B cell (primary cell): Measurements from ENCODE around the gene TGFA. TPM values are rescaled to one million over a fixed set of nuclear protein-coding genes. Genes with fewer than 3 reads are reported as not detected.

Experiments used
- ATAC-seq: fragments of 200-7000 bp; cut with Tn5 transposase; one replicate; pipeline ENCODE4 v1.10.0; 2021; ENCODE audit warnings: low read depth, mild to moderate bottlenecking, moderate number of reproducible peaks, moderate library complexity
- CTCF ChIA-PET: fragments of 350-600 bp; sonication (Branson Sonifier 250); formaldehyde crosslinking; loops from one replicate; lab custom pipeline; 2021; ENCODE audit warnings: antibody characterized with exemption, inconsistent platforms; lab: Charles Lee
- POLR2A ChIA-PET: fragments of 350-600 bp; sonication (Branson Sonifier 250); formaldehyde crosslinking; loops from one replicate; lab custom pipeline; 2021; ENCODE audit warnings: antibody characterized with exemption; lab: Charles Lee
- DNase-seq: peaks from one replicate; pipeline ENCODE4 v3.0.0; 2013
- H2AFZ ChIP-seq: 2 replicates; pipeline ENCODE4 v1.6.1; 2012; ENCODE audit warnings: mild to moderate bottlenecking, low read depth, low read length; ENCODE audit not compliant: insufficient read depth, poor library complexity, severe bottlenecking
- H3K27ac ChIP-seq, 2 donors: 1 replicate in 1 of 2; 2 replicates in 1 of 2; pipeline ENCODE4 v1.5.1; 2012 to 2013; ENCODE audit warnings: low read length in 2 of 2, mild to moderate bottlenecking in 2 of 2, moderate library complexity in 1 of 2
- H3K27me3 ChIP-seq, 4 experiments: fragments of 200-600 bp in 1 of 4; sonication (generic) in 1 of 4; replicated peaks in 1 of 4; 1 replicate in 2 of 4; 2 replicates in 2 of 4; pipeline versions ENCODE4 v1.6.1 to v1.7.0; 2013 to 2016; ENCODE audit warnings: low read length in 3 of 4, mild to moderate bottlenecking in 2 of 4, mixed read lengths in 1 of 4, moderate library complexity in 1 of 4; ENCODE audit not compliant: insufficient read depth in 4 of 4, control insufficient read depth in 3 of 4; ENCODE audit errors: control extremely low read depth in 1 of 4
- H3K36me3 ChIP-seq, 2 experiments: replicated peaks in 1 of 2; 1 replicate in 1 of 2; 2 replicates in 1 of 2; pipeline versions ENCODE4 v1.6.1 to v1.7.1; 2013; ENCODE audit warnings: low read length in 1 of 2; ENCODE audit not compliant: insufficient read depth in 2 of 2, control insufficient read depth in 1 of 2; ENCODE audit errors: control extremely low read depth in 1 of 2, extremely low read depth in 1 of 2
- H3K4me1 ChIP-seq, 2 donors: fragments of 200-600 bp in 1 of 2; sonication (generic) in 1 of 2; 1 replicate in 1 of 2; 2 replicates in 1 of 2; pipeline versions ENCODE4 v1.5.1 to v1.6.1; 2013 to 2017; ENCODE audit warnings: low read length in 2 of 2; ENCODE audit not compliant: control insufficient read depth in 2 of 2, insufficient read depth in 2 of 2
- H3K4me2 ChIP-seq: replicated peaks from 2 replicates; pipeline ENCODE3; 2012; ENCODE audit warnings: mild to moderate bottlenecking, low read depth, low read length; ENCODE audit not compliant: poor library complexity, severe bottlenecking
- H3K4me3 ChIP-seq, 5 experiments: fragments of 200-600 bp in 1 of 5; sonication (generic) in 1 of 5; 1 replicate in 3 of 5; 2 replicates in 2 of 5; pipeline versions ENCODE4 v1.5.1 to v1.7.0; 2011 to 2016; ENCODE audit warnings: low read length in 4 of 5, mild to moderate bottlenecking in 4 of 5, low read depth in 2 of 5, control low read depth in 1 of 5, moderate library complexity in 1 of 5; ENCODE audit not compliant: insufficient read depth in 1 of 5; ENCODE audit errors: control extremely low read depth in 1 of 5, extremely low read depth in 1 of 5
- H3K79me2 ChIP-seq: fragments of 200-600 bp; sonication (generic); one replicate; pipeline ENCODE4 v1.6.0; 2016; ENCODE audit warnings: low read length; ENCODE audit not compliant: control insufficient read depth, insufficient read depth
- H3K9ac ChIP-seq: fragments of 200-600 bp; sonication (generic); 2 replicates; pipeline ENCODE4 v1.6.1; 2017; ENCODE audit warnings: mild to moderate bottlenecking, low read length, moderate library complexity
- H3K9me3 ChIP-seq, 3 donors: one replicate each; pipeline versions ENCODE4 v1.6.1 to v1.7.1; 2013; ENCODE audit warnings: low read length in 2 of 3; ENCODE audit not compliant: control insufficient read depth in 2 of 3, insufficient read depth in 1 of 3; ENCODE audit errors: control extremely low read depth in 1 of 3
- H4K20me1 ChIP-seq: 2 replicates; pipeline ENCODE4 v1.6.0; 2012; ENCODE audit warnings: mild to moderate bottlenecking, low read length; ENCODE audit not compliant: insufficient read depth, control insufficient read depth, poor library complexity, severe bottlenecking
- H3K27ac Mint-ChIP-seq: one replicate; pipeline ENCODE4 v1.8.0; 2021; ENCODE audit warnings: mixed read lengths
- H3K27me3 Mint-ChIP-seq: one replicate; pipeline ENCODE4 v1.8.0; 2021; ENCODE audit warnings: mixed read lengths
- H3K4me1 Mint-ChIP-seq: one replicate; pipeline ENCODE4 v1.8.0; 2021; ENCODE audit warnings: mixed read lengths
- H3K4me3 Mint-ChIP-seq: one replicate; pipeline ENCODE4 v1.8.0; 2021; ENCODE audit warnings: mixed read lengths
- H3K9me3 Mint-ChIP-seq: one replicate; pipeline ENCODE4 v1.8.0; 2022; ENCODE audit warnings: mixed read lengths; ENCODE audit not compliant: insufficient read depth
- CTCF ChIP-seq: fragments of 200-600 bp; IDR thresholded peaks from one replicate; pipeline ENCODE4 v1.8.0; 2022; ENCODE audit warnings: antibody characterized with exemption, mild to moderate bottlenecking
- EZH2 ChIP-seq: IDR thresholded peaks from 2 replicates; pipeline ENCODE4 v1.6.1; 2012; ENCODE audit warnings: borderline replicate concordance, low read depth, mild to moderate bottlenecking, moderate library complexity, low read length; ENCODE audit not compliant: insufficient read depth, poor library complexity, severe bottlenecking
- WGBS: methylation state at CpG from one replicate; pipeline ENCODE4 v1.1.5; 2013; ENCODE audit warnings: missing lambda C conversion rate; ENCODE audit not compliant: insufficient coverage; 5-methylcytosine and 5-hydroxymethylcytosine counted together
- intact Hi-C: fragments of 100-400 bp; cut with micrococcal nuclease; formaldehyde crosslinking; loops from one replicate; pipeline ENCODE4 v1.10.0; 2022
- polyA plus RNA-seq: library from polyadenylated mRNA; depleted of rRNA; stranded (reverse); fragments of >200 nt; gene quantifications from 2 replicates; pipeline ENCODE4 v1.2.3, GENCODE V29; 2012
- total RNA-seq, 2 donors: library from RNA; stranded (reverse); fragments of 120-200 nt in 1 of 2; gene quantifications; 1 replicate in 1 of 2; 2 replicates in 1 of 2; pipeline versions ENCODE4 v1.2.3 to v1.2.4, GENCODE V29; 2013 to 2022

Gene TGFA
- total and polyA plus RNA-seq, 2 donors (not counting 1 experiment from before 2014, with no cell fraction given), result 0.04 TPM; not detected in 1

DNA sequence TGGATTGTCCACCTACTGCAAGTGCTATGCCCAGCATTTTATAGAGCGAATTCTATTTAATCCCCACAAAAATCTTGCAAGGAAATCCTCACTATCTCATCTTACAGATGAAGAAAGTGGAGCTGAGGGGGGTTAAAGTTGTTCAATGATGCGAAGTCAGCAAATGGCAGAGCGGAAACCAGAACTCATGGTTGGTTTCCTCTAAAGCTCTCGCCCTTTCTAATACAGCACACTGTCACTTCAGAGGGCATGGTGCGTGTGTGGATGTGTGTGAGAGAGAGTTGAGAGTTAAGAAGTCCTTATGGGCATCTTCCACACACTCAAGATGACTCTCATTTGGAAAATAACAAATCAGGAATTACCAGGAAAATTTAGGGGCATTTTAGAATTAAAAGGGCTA lies 78.4 kb downstream of the TGFA start:
- Histone ChIP-seq H3K79me2 (no peaks in the 10 kb centered on the region), H3K4me2 (peak overlapping the region; percentile 61), H3K9me3 (no peaks in the 10 kb centered on the region), H3K4me3 (peak overlapping the region in 1 of 5 experiments; percentile 11), H3K27me3 (peaks cover 0 to 4% (median 0%) of the 10 kb centered on the region in 4 experiments), H3K36me3 (no peaks in the 10 kb centered on the region), H2AFZ (no peak overlapping the region), H3K9ac (no peak overlapping the region), H4K20me1 (no peaks in the 10 kb centered on the region), H3K4me1 (peaks cover 44 to 48% of the 10 kb centered on the region in 2 donors), H3K27ac (no peak overlapping the region)
- Mint-ChIP-seq H3K4me1 (peaks cover 56% of the 10 kb centered on the region), H3K4me3 (peak overlapping the region; percentile 64), H3K27me3 (no peaks in the 10 kb centered on the region), H3K27ac (no peak overlapping the region), H3K9me3 (no peaks in the 10 kb centered on the region)
- POLR2A ChIA-PET, result no interaction called here
- intact Hi-C loops, result no loop called here
- TF ChIP-seq CTCF, result no peak
- no peak for TF ChIP-seq EZH2
- DNase-seq (peak; percentile 57), ATAC-seq (peak; percentile 84)
- CTCF ChIA-PET, result no interaction called here
- WGBS, result no CpG with 5 or more reads among the region's 5 CpGs

DNA sequence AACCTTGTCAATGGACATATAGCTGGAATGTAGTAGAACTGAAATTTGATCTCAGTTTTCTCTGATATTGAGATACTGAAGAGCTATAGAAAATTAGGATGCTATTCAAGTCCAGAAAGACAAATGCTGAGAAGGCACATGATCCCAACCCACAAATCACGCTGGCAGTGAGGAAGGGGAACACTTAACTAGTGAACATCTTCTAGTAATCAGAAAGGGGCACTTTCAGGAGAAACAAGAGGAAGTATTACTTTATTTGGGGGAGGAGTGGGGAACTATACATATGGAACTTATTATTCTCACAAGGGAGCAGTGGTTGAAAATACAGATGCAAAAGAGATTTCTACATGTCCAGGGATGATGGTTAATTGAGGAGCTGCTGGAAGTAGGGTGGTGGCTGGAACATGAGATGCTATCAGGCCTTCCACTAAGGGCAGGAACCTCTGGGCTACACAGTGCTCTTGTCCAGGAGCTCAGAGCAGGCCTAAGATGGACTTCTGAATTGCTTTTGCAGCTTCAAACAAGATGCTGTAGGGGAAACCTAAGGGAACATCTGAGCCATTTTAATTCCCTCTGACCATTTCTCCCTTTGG lies 79.3 kb downstream of the TGFA start:
- Histone ChIP-seq H3K4me3 (peak overlapping the region in 1 of 5 experiments; percentile 2), H3K4me1 (peaks cover 38 to 43% of the 10 kb centered on the region in 2 donors), H3K9me3 (no peaks in the 10 kb centered on the region), H3K27ac (no peak overlapping the region), H4K20me1 (no peaks in the 10 kb centered on the region), H3K36me3 (no peaks in the 10 kb centered on the region), H2AFZ (no peak overlapping the region), H3K9ac (no peak overlapping the region), H3K4me2 (peak overlapping the region; percentile 61), H3K79me2 (no peaks in the 10 kb centered on the region), H3K27me3 (peaks cover 0 to 4% (median 0%) of the 10 kb centered on the region in 4 experiments)
- peaks cover 5% of the 10 kb centered on the region for H3K27me3 Mint-ChIP-seq
- DNase-seq (no peak), ATAC-seq (no peak)
- ChIA-PET POLR2A (no interaction called here), CTCF (no interaction called here)
- intact Hi-C loops, result no loop called here
- no peak for TF ChIP-seq EZH2
- no peak for TF ChIP-seq CTCF
- peak overlapping the region; percentile 9 for H3K4me3 Mint-ChIP-seq
- no CpG with 5 or more reads among the region's 1 CpG for WGBS
- H3K27ac Mint-ChIP-seq, result no peak overlapping the region
- H3K9me3 Mint-ChIP-seq, result no peaks in the 10 kb centered on the region
- H3K4me1 Mint-ChIP-seq, result peaks cover 54% of the 10 kb centered on the region
